H1 (cell line): ENCODE measurements around the gene SMC2. TPM values are rescaled to one million over a fixed set of nuclear protein-coding genes. Genes with fewer than 3 reads are reported as not detected.

Experiments
- ASH2L ChIP-seq: fragments of 200-600, 300-600 bp; sonication (generic); IDR thresholded peaks from one replicate; pipeline ENCODE4 v1.7.1; 2017; ENCODE audit warnings: low read length
- CREB1 ChIP-seq: IDR thresholded peaks from 2 replicates; pipeline ENCODE4 v1.6.1; 2012; ENCODE audit warnings: inconsistent platforms
- MAFK ChIP-seq: IDR thresholded peaks from 2 replicates; pipeline ENCODE4 v1.6.1; 2012; ENCODE audit warnings: low read depth, mild to moderate bottlenecking, improper control_type of control experiment, low read length
- RBBP5 ChIP-seq: IDR thresholded peaks from 2 replicates; pipeline ENCODE4 v1.7.1; 2012; ENCODE audit warnings: low read depth, mild to moderate bottlenecking, inconsistent platforms, low read length, moderate library complexity, borderline replicate concordance
- RXRA ChIP-seq: IDR thresholded peaks from 2 replicates; pipeline ENCODE4 v1.6.1; 2011; ENCODE audit warnings: low read depth, mild to moderate bottlenecking, low read length, moderate library complexity; ENCODE audit not compliant: insufficient read depth
- SIN3A ChIP-seq, 2 experiments: IDR thresholded peaks in 1 of 2; conservative IDR thresholded peaks in 1 of 2; 2 replicates each; pipeline ENCODE4 v1.6.1; 2011 to 2012; ENCODE audit warnings: low read length in 2 of 2, improper control_type of control experiment in 1 of 2, low read depth in 1 of 2, mild to moderate bottlenecking in 1 of 2
- polyA plus RNA-seq, 7 experiments: library from polyadenylated mRNA; depleted of rRNA in 3 of 7; stranded (reverse) in 5 of 7; unstranded in 2 of 7; fragments of >200 nt in 5 of 7; fragments of 200-250 nt in 2 of 7; gene quantifications; 1 replicate in 5 of 7; 2 replicates in 1 of 7; 4 replicates in 1 of 7; pipeline versions ENCODE4 v1.2.1 to v1.2.3, GENCODE V29; 2011 to 2013; ENCODE audit warnings: missing spikeins in 2 of 7, mixed read lengths in 2 of 7
- total RNA-seq: library from RNA; stranded (reverse); fragmentation: NEBNext Ultra II Directional; extraction: Animal tissue kit (Norgen Biotek cat#: 25700); gene quantifications from 2 replicates; pipeline ENCODE4 v1.2.1, GENCODE V29; 2021

SMC2 gene
- total and polyA plus RNA-seq, 2 of the 8 experiments (the other 6 are each of a cell fraction or from before 2014, with no cell fraction given) = 7.5 to 39.8 TPM

GRCh38 chr9:104142799-104143549 is 48.9 kb downstream of the SMC2 start (continued):
- TF ChIP-seq RBBP5 (no peak), ASH2L (no peak), MAFK (no peak), SIN3A (conservative IDR thresholded peaks at IDR 0.05 in 1 of 2, IDR thresholded peaks at IDR 0.05 in 1 of 2; ENCODE audit: low read depth in 1 of 2, low read length in 2 of 2) (no peak), CREB1 (no peak), RXRA (no peak)
- TF ChIP-seq, all 59 proteins: peak for 0
